Activated CD8-positive, alpha-beta memory T cell treated with anti-CD3 and anti-CD28 coated beads for 36 hours (primary cell): Measurements from ENCODE around the gene COL23A1. TPM values are rescaled to one million over a fixed set of nuclear protein-coding genes. Genes with fewer than 3 reads are reported as not detected.
"Not testable (repeated sequence)": the region's sequence is repeated elsewhere in the genome, so short reads cannot be mapped to it uniquely, and the experiment has no call there.

Experiments used
- CTCF ChIA-PET: fragments of 350-600 bp; sonication (Branson Sonifier 250); formaldehyde crosslinking; loops from one replicate; lab custom pipeline; 2021; ENCODE audit warnings: antibody characterized with exemption; lab: Charles Lee
- POLR2A ChIA-PET: fragments of 350-600 bp; sonication (Branson Sonifier 250); formaldehyde crosslinking; loops from one replicate; lab custom pipeline; 2021; ENCODE audit warnings: antibody characterized with exemption; lab: Charles Lee
- total RNA-seq, 2 experiments: library from RNA; stranded (reverse); gene quantifications; one replicate each; pipeline ENCODE4 v1.2.3, GENCODE V29; 2021

Gene COL23A1
- total RNA-seq, 2 experiments from 2014 or later = 0.11 to 0.13 TPM

DNA sequence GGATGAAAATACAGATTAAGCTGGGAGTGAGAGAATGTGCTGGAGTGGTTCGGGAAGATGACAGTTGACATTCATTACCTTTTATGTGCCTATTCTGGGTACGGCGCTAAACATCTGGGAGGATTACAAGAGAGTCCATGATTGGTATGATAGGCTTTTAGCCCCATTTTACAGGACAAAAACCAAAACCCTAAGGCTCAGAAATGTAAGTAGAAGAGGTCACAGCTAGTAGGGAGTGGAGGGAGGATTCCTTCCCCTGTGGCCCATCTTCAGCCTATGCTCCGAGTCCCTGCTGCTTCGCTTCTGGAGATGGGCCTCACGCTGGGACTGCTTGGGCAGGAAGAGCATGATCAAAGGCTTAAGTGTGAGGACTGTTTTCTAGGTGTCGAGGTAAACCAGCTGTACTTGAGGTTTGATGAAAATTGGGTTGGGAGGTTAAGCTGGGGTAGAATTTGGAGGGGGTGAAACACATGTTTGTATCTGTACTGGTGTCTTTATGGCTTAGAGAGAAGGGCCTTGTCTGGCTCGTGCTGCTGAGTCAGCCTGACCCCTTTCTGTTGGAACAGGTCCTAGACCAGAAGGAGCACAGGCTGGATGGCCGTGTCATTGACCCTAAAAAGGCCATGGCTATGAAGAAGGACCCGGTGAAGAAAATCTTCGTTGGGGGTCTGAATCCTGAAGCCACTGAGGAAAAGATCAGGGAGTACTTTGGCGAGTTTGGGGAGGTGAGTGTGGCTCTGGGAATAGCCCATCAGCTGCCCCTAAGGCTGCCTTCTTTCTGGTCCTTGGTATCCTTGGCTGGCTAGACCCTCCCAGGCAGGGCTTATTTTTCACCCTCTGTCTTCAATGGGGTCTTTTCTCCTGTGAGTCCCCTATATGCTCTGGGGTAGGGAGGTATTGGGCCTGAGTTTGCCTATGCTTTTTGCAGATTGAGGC is 383.8 kb downstream of the COL23A1 start:
- POLR2A ChIA-PET = interaction anchor here (0.7 to 2.7 kb wide), 6 partner anchors 8 to 1414 kb away, joined by 3 to 13 read pairs (median 4); partner anchors contain the start of genes NHP2 and PHYKPL
- CTCF ChIA-PET = interaction anchor here (1.2 to 1.3 kb wide), 2 partner anchors 28 to 29 kb away, joined by 3 read pairs; no protein-coding TSS in a partner anchor

DNA sequence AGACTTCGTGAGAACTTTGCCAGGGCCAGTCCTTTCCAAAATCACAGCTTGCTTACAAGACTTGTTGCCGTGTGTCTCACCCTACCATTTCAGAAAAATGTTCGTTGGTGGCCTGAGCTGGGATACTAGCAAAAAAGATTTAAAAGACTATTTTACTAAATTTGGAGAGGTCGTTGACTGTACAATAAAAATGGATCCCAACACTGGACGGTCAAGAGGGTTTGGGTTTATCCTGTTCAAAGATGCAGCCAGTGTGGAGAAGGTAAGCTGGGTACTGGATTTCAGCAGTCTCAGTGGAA is 384.5 kb downstream of the COL23A1 start:
- ChIA-PET CTCF (interaction anchor here (1.3 kb wide), 1 partner anchor 29 kb away, joined by 3 read pairs; no protein-coding TSS in a partner anchor), POLR2A (interaction anchor here (0.7 to 2.7 kb wide), 4 partner anchors 9 to 1415 kb away, joined by 3 to 13 read pairs (median 4); partner anchors contain the start of gene PHYKPL)

DNA sequence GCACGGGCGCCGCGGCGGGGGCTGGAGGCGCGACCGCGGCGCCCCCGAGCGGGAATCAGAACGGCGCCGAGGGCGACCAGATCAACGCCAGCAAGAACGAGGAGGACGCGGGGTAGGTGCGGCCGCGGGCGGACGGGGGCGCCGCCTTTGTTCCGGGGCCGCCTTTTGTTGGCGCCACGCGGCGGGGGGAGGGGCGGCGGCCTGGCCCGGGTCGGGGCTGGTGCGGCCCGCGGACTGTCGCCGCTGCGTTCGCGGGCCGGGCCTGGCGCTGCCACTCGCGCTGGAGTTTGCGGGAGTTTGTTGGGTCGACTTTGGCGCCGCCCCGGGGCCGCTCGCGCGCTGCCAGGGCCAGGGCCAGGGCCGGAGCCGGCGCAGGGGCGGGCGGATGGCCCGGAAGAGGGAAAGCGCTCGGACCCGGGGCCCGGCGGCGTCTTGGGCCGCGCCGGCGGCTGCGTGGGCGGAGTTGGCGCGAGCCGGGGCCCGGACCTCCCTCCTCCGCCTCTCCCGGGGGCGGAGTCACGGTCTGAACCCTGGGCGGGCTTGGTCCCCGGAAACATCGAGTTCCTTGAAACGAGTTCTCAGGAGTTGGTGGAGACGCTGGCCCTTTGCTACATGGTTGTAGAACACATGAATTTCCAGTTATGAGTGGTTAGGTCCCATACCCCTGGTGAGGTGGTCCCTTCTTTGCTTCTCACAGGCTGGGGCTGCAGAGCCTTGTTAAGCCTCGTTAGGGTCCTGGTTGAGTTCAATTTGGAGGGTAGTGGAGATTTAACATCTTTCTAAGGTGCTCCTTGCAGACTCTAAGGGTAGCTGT is 385.1 kb downstream of the COL23A1 start:
- POLR2A ChIA-PET = interaction anchor here (0.5 to 2.7 kb wide), 14 partner anchors 8 to 1415 kb away, joined by 3 to 13 read pairs (median 4); partner anchors contain the start of genes NHP2, PHYKPL and RMND5B
- CTCF ChIA-PET = interaction anchor here (0.8 to 1.5 kb wide), 4 partner anchors 8 to 49 kb away, joined by 3 to 4 read pairs (median 3); no protein-coding TSS in a partner anchor

DNA sequence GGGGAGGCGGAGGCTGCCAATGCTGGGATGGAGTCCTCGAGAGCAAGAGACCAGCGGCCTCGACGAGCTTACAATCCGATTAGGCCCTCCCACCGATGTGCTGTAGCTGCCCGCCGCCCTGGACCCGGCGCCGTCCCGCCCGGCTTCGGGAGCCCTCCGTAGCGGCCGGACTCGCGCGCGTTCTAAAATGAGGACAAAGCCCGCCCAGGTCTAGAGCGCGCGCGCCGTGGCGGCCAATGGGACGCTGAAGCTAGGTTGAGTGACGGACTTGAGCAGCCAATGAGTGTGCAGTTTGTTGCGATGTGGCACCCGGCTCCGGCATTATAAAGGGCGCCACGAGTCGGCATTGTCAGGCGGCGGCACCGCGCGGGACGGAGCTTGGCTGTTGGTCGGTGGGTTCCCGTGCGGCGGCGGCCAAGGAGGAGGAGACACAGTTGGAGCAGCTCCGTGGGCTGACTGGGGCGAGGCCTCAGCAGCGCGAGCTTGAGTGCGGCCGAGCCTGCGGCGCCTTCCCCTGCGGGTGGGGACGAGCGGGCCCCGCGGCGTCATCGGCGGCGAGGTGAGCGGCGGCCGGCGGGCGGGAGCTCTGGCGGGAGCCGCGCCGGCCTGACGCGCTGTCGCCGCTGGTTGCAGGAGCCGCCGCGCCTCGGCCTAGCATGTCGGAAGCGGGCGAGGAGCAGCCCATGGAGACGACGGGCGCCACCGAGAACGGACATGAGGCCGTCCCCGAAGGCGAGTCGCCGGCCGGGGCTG is 385.8 kb downstream of the COL23A1 start, which contains the start of gene HNRNPAB:
TSS of gene HNRNPAB (plus strand) at position 352 of the 753 bp plus-strand sequence. CDS start at position 657, 305 bp downstream.
- POLR2A ChIA-PET = interaction anchor here (0.5 to 1.6 kb wide), 14 partner anchors 9 to 422 kb away, joined by 3 to 11 read pairs (median 4); partner anchors contain the start of genes NHP2, PHYKPL and RMND5B
- CTCF ChIA-PET = interaction anchor here (0.8 to 1.5 kb wide), 4 partner anchors 9 to 129 kb away, joined by 3 to 5 read pairs (median 4); no protein-coding TSS in a partner anchor

DNA sequence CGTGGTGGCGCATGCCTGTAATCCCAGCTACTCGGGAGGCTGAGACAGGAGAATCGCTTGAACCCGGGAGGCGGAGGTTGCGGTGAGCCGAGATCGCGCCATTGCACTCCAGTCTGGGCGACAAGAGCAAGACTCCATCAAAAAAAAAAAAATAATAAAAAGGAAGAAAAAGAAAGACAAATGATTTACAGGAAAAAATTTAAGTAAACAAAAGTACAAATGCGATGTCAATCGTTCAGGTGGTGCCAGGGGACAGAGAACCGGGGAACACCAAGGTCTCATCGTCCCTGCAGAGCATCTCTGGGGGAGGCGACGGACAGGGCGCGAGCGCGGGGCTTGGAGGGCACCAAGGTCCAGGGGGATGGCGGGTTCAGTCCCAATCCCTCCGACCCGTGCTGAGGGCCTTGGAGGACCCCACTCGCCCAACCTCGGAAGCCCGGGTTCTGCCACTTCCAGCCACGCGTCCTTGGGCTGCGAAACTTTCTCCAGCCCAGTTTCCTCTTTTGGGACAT is 386.5 kb downstream of the COL23A1 start:
- ChIA-PET CTCF (interaction anchor here (1.0 to 1.5 kb wide), 3 partner anchors 10 to 128 kb away, joined by 3 to 5 read pairs (median 4); no protein-coding TSS in a partner anchor), POLR2A (interaction anchor here (0.6 to 1.6 kb wide), 11 partner anchors 9 to 423 kb away, joined by 3 to 11 read pairs (median 5); partner anchors contain the start of genes NHP2, PHYKPL and RMND5B)

DNA sequence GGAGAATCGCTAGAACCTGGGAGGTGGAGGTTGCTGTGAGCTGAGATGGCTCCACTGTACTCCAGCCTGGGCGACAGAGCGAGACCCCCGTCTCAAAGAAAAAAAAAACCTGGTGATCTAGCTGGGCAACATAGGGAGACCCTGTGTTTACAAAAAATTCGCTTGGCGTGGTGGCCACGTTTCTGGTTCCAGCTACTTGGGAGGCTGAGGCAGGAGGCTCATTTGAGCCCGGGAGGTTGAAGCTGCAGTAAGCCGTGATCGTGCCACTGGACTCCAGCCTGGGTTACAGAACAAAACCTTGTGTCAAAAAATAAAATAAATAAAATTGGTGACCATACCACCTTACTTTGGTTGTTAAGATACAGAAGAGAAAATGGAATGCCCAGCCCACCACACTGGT is 387.7 kb downstream of the COL23A1 start:
- ChIA-PET POLR2A (no interaction called here), CTCF (no interaction called here)

DNA sequence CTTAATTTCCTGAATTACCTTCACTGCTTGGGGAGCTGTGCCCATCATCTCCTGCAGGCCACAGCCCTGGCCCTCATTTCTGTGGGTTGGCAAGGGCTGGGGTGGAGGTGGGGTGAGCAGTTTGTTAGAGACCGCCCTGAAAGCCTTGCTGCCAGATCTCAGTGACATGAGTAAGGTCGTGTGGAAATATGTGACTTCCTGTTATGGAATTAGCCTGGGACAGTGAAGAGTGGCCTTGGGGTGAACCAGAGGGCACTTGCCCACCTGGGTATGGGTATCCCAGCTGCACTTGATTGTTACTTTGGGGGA is 388.3 kb downstream of the COL23A1 start:
- CTCF ChIA-PET = no interaction called here
- POLR2A ChIA-PET = no interaction called here

DNA sequence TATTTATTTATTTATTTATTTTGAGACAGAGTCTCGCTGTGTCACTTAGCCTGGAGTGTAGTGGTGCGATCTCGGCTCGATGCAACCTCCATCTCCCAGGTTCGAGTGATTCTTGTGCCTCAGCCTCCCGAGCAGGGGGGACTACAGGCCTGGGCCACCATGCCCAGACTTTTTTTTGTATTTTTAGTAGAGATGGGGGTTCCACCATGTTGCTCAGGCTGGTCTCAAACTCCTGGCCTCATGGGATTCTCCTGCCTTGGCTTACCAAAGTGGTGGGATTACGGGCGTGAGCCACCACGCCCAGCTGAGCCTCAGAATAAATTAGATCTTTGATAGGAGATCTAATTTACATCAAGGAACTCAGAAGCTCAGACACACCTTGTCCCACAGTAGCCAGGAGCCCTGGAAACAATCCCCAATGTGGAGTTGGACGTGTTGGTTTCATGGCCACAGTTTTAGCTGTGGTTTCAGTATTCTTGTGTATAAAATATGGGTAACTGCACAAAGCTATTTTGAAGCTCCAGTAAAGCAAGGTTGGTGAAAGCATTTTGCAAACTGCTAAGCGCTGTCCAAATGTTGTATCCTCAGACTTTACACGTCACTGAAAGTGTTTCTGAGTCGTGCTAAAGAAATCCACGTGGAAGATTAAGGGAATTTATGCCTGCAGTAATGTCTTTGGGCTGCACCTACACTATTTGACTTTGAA is 388.8 kb downstream of the COL23A1 start:
- ChIA-PET POLR2A (no interaction called here), CTCF (interaction anchor here (0.6 to 1.7 kb wide), 2 partner anchors 14 to 37 kb away, joined by 3 to 6 read pairs; no protein-coding TSS in a partner anchor)

DNA sequence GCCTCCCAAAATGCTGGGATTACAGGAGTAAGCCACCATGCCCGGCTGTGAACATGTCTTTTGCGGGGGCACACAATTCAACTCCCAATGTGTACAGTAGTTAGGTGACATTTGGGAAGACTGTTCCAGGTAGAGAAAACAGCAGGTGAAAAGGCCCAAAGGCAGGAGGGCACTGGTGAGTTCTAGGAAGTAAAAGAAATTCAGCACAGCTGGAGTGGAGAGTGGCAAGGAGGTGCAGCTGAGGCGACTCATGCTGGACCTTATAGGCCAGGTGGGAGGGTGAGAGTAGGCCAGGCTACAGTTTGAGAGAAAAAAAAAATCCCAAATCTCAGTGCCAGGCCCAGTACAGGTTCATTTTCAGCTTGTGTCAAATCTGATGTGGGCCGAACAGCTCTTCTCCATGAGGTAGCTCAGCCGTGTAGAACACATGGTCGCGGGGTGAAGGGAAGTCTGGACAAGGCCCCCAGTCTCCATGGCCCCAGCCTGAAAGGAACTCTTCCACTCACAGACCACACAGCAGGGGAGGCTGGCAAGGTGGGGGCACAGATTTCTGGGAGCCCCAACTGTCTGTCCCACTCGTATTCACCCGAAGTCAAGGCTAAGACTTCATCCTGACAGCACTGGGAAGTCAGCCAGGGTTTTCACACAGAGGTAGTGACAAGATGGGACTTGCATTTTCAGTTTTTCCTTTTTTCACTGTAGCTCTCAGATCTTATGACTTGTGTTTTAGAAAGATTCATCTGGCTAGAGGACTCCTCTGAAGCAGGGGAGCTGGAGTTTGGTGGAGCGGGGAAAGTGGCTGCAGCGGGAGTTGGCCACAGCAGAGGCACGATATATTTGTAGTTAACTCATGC is 390.4 kb downstream of the COL23A1 start:
- ChIA-PET CTCF (interaction anchor here (1.1 to 1.7 kb wide), 2 partner anchors 15 to 16 kb away, joined by 3 to 6 read pairs; no protein-coding TSS in a partner anchor), POLR2A (no interaction called here)

DNA sequence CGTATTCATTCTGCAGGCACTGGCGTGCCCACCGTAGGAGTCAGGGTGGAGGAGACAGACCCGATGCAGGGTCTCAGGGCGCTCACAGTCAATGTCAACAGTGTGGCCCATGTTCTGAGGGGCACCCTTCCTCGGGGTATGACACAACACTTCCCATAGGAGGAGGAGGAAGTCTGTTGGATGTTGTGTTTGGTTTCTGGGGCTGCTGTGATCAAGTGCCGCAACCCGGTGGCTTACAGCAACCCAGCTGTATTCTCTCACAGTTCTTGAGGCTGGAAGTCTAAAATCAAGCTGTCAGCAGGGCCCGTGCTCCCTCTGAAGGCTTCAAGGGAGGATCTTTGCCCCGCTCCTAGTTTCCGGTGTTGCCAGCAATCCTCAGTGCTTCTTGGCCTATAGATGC is 391.5 kb downstream of the COL23A1 start:
- ChIA-PET CTCF (interaction anchor here (0.7 kb wide), 1 partner anchor 59 kb away, joined by 3 read pairs; no protein-coding TSS in a partner anchor), POLR2A (no interaction called here)

DNA sequence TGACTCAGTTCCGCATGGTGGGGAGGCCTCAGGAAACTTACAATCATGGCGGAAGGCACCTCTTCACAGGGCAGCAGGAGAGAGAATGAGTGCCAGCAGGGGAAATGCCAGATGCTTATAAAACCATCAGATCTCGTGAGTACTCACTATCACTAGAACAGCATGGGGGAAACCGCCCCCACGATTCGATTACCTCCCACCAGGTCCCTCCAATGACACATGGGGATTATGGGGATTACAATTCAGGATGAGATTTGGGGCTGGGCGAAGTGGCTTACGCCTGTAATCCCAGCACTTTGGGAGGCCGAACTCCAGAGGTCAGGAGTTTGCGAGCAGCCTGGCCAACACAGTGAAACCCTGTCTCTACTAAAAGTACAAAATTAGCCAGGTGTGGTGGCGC is 392.0 kb downstream of the COL23A1 start:
- POLR2A ChIA-PET = not testable (repeated sequence)
- CTCF ChIA-PET = interaction anchor here (0.7 kb wide), 1 partner anchor 60 kb away, joined by 3 read pairs; no protein-coding TSS in a partner anchor

DNA sequence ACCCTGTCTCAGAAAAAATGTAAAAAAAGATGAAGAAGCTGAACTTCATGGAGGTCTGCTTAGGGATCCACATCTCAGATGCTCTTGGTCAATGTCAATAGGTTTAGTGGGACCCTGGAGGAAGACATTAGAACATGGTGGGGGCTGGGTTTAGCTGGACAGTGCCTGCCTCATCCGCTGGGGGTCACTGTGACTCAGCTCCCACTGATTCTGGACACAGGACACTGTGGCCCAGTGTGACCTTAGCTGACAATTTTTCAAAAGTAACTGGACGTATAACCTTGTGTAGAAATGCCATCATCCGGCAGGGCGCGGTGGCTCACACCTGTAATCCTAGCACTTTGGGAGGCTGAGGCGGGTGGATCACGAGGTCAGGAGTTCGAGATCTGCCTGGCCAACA is 393.2 kb downstream of the COL23A1 start:
- CTCF ChIA-PET = no interaction called here
- POLR2A ChIA-PET = no interaction called here

DNA sequence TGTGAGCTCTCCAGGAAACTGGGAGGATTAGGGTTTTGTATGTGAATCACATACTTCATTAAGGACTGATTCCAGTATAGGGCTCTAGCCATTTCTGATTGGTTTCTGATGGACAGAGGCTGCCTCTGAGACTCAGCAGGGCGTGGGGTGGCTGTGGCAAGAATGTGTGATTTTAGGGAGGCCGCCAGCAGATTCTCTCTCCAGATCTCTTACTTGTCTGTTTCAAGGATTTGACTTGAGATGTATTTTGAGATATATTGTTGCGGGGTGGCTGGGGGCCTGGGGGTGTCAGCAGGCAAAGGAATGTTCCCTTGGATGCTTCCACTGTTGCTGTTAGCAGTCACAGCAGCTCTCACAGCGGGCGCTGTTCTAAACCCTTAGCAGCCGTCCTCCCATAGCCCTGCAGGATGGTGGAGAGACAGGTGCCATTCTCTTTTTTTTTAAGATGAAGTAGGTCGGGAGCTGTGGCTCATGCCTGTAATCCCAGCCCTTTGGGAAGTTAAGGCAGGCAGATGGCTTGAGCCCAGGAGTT is 393.8 kb downstream of the COL23A1 start:
- ChIA-PET POLR2A (no interaction called here), CTCF (no interaction called here)

DNA sequence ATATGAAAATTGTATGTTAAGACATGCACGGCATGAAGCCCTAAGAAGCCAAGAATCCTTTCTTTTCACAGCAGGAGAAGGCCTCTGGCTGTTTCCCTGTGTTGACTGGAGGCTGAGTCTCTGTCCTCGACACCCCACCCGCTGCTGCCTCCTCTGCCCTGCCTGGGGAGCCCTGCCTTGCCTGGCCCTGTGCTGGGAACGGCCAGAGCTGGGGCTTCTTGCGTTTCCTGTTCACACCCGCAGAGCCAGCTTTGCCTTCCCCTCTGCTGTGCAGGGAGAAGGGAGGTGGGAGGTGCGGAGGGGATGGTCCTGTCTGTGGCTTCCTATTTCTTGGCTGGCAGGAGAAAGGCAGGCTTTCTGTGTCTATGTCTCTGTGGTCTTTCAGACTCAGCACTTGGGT is 396.2 kb downstream of the COL23A1 start:
- ChIA-PET CTCF (no interaction called here), POLR2A (interaction anchor here (1.0 kb wide), 1 partner anchor 10 kb away, joined by 3 read pairs; the partner anchor contains the start of gene HNRNPAB)

DNA sequence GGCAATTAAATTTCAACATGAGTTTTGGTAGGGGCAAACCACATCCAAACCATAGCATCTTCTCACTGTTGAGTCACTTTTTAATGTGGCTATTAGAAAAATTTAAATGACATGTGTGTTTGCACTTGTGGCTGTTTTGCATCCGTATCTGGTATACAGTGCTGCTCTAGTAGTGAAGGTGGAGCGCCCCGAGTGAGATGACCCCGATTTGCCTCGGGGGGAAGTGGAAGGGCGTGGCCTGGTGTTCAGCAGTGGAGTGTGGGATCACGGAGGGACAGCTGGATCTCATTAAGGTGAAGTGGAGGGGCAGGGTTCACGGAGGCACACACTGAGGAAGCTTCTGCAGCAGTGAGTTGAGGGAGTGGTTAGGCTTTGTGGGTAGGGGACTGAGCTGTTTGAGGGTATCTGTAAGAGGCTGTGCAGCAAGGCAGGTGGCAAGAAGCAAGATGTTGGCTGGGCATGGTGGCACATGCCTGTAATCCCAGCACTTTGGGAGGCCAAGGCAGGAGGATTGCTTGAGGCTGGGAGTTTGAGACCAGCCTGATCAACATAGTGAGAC is 396.9 kb downstream of the COL23A1 start:
- CTCF ChIA-PET = interaction anchor here (0.7 kb wide), 1 partner anchor 689 kb away, joined by 3 read pairs; no protein-coding TSS in a partner anchor
- POLR2A ChIA-PET = interaction anchor here (1.0 kb wide), 1 partner anchor 11 kb away, joined by 3 read pairs; the partner anchor contains the start of gene HNRNPAB

DNA sequence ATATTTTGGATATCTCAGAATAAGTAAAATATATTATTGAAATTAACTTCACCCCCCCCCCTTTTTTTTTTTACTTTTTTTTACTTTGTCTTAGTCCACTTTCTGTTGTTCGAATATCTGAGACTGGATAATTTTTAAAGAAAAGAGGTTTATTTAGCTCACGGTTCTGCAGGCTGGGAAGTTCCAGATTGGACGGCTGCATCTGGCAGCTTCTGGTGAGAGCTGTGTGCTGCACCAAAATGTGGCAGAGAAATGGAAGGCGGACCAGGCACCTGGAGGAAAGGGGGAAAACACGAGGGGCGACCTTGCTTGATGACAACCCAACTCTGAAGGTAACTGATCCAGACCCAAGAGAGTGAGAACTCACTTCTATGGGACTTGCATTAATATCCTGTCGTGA is 397.4 kb downstream of the COL23A1 start:
- ChIA-PET POLR2A (interaction anchor here (1.0 kb wide), 1 partner anchor 12 kb away, joined by 3 read pairs; the partner anchor contains the start of gene HNRNPAB), CTCF (interaction anchor here (0.7 kb wide), 1 partner anchor 688 kb away, joined by 3 read pairs; no protein-coding TSS in a partner anchor)
